Lower leg skin (tissue), 3 donors: ENCODE measurements around the gene IAPP.

ENCODE experiments used
- CTCF ChIP-seq, 3 donors: fragments of 450-650 bp; IDR thresholded peaks; one replicate each; pipeline ENCODE4 v1.5.1; 2016; ENCODE audit warnings: antibody characterized with exemption in 3 of 3, mild to moderate bottlenecking in 3 of 3, moderate library complexity in 2 of 3
- POLR2A ChIP-seq, 2 donors: fragments of 450-650 bp; IDR thresholded peaks; one replicate each; pipeline ENCODE4 v1.6.1; 2016 to 2017; ENCODE audit warnings: antibody characterized with exemption in 2 of 2, mild to moderate bottlenecking in 1 of 2, moderate library complexity in 1 of 2

- no peak for TF ChIP-seq CTCF (IDR thresholded peaks at IDR 0.05)
- TF ChIP-seq POLR2A (IDR thresholded peaks at IDR 0.05) = no peak
These were observed 18.8 kb upstream of the IAPP start for GRCh38 chr12:21353948-21354347.
